K562 (cell line): ENCODE measurements around the gene MAP3K6. TPM values are rescaled to one million over a fixed set of nuclear protein-coding genes. Genes with fewer than 3 reads are reported as not detected.
A peak's percentile ranks its signal among the peaks of the same experiment; 100 is the strongest.

ENCODE experiments used
- ATAC-seq: fragments of 200-7000 bp; cut with Tn5 transposase; 3 replicates; pipeline ENCODE4 v1.9.1; 2020; ENCODE audit warnings: moderate library complexity
- BruUV-seq: library from RNA; stranded (reverse); fragments of 400-500 nt; replicated peaks from 2 replicates; lab custom pipeline; 2021; lab: Mats Ljungman, UMichigan
- CTCF ChIA-PET: fragments of 300-600 bp; formaldehyde crosslinking; extraction: SDS; loops from one replicate; lab custom pipeline; 2021; ENCODE audit warnings: low intra/inter-chr PET ratio; lab: Yijun Ruan, JAX
- POLR2A ChIA-PET: fragments of 300-600, 350-650 bp; sonication (Branson Sonifier 250); formaldehyde crosslinking; extraction: SDS; loops from one replicate; lab custom pipeline; 2021; ENCODE audit warnings: antibody characterized with exemption, inconsistent platforms; lab: Yijun Ruan, JAX
- DNase-seq, 4 experiments: peaks; one replicate each; pipeline versions ENCODE4 v3.0.0 to v3.0.0-alpha.2; 2011 to 2018; ENCODE audit warnings: low spot score in 3 of 4, mixed read lengths in 3 of 4; ENCODE audit errors: extremely low read depth in 1 of 4
- FAIRE-seq: peaks from 2 replicates; lab custom pipeline; 2011; peaks lifted over from hg19 to GRCh38; lab: Jason Lieb, UNC
- H2AFZ ChIP-seq: 2 replicates; pipeline ENCODE4 v1.6.0; 2011; ENCODE audit warnings: low read depth, low read length, control low read depth, inconsistent platforms
- H3K27ac ChIP-seq: fragments of 200-600 bp; 3 replicates; pipeline ENCODE4 v1.8.0; 2011; ENCODE audit warnings: low read depth, mild to moderate bottlenecking, control low read depth, inconsistent platforms, low read length, moderate library complexity, mixed read lengths; ENCODE audit errors: extremely low read depth
- H3K27me3 ChIP-seq, 2 experiments: fragments of 300-600 bp in 1 of 2; 2 replicates in 1 of 2; 3 replicates in 1 of 2; pipeline versions ENCODE4 v1.6.0 to v1.8.0; 2011; ENCODE audit warnings: inconsistent platforms in 2 of 2, low read length in 2 of 2, mild to moderate bottlenecking in 1 of 2, mixed read lengths in 1 of 2, moderate library complexity in 1 of 2; ENCODE audit not compliant: control insufficient read depth in 2 of 2, insufficient read depth in 2 of 2
- H3K36me3 ChIP-seq: fragments of 300-600 bp; 3 replicates; pipeline ENCODE4 v1.8.0; 2011; ENCODE audit warnings: mild to moderate bottlenecking, low read length, inconsistent platforms; ENCODE audit not compliant: control insufficient read depth, insufficient read depth
- H3K4me1 ChIP-seq, 2 experiments: fragments of 200-600 bp in 1 of 2; replicated peaks in 1 of 2; 2 replicates in 1 of 2; 3 replicates in 1 of 2; pipeline versions ENCODE4 v1.5.1 to v1.8.0; 2011; ENCODE audit warnings: inconsistent platforms in 2 of 2, low read length in 2 of 2, mild to moderate bottlenecking in 1 of 2, mixed read lengths in 1 of 2, moderate library complexity in 1 of 2; ENCODE audit not compliant: control insufficient read depth in 2 of 2, insufficient read depth in 2 of 2
- H3K4me2 ChIP-seq: 2 replicates; pipeline ENCODE4 v1.6.1; 2011; ENCODE audit warnings: low read length, control low read depth, inconsistent platforms, mixed read lengths; ENCODE audit not compliant: insufficient read depth
- H3K4me3 ChIP-seq: fragments of 200-600 bp; sonication (generic), shearing (Covaris generic); 2 replicates; pipeline ENCODE4 v1.5.1; 2016; ENCODE audit warnings: control low read depth, inconsistent platforms
- H3K79me2 ChIP-seq: fragments of 200-600 bp; 3 replicates; pipeline ENCODE4 v1.8.0; 2011; ENCODE audit warnings: low read length, inconsistent platforms; ENCODE audit not compliant: control insufficient read depth, insufficient read depth
- H3K9ac ChIP-seq, 2 experiments: 2 replicates each; pipeline versions ENCODE4 v1.6.0 to v1.6.1; 2011; ENCODE audit warnings: low read depth in 2 of 2, low read length in 2 of 2, control low read depth in 1 of 2, inconsistent platforms in 1 of 2, mild to moderate bottlenecking in 1 of 2, mixed read lengths in 1 of 2; ENCODE audit not compliant: insufficient read depth in 1 of 2
- H3K9me1 ChIP-seq: one replicate; pipeline ENCODE4 v1.6.0; 2011; ENCODE audit warnings: inconsistent platforms, mild to moderate bottlenecking, low read length, moderate library complexity; ENCODE audit not compliant: control insufficient read depth, insufficient read depth
- H3K9me3 ChIP-seq: replicated peaks from 2 replicates; pipeline ENCODE4 v1.5.1; 2011; ENCODE audit warnings: low read depth, low read length, inconsistent platforms; ENCODE audit not compliant: control insufficient read depth, insufficient read depth
- H4K20me1 ChIP-seq: replicated peaks from 2 replicates; pipeline ENCODE4 v1.6.1; 2011; ENCODE audit warnings: low read length, inconsistent platforms, mixed read lengths; ENCODE audit not compliant: control insufficient read depth, insufficient read depth
- ATF7 ChIP-seq: fragments of 450-650 bp; IDR thresholded peaks from 2 replicates; pipeline ENCODE4 v1.7.1; 2014; ENCODE audit warnings: mild to moderate bottlenecking, moderate library complexity
- CBX8 ChIP-seq: fragments of 200-600 bp; sonication (generic); IDR thresholded peaks from 2 replicates; pipeline ENCODE4 v1.6.1; 2012; ENCODE audit warnings: borderline replicate concordance, mixed run types, low read depth, mild to moderate bottlenecking, moderate library complexity, mixed read lengths, low read length, control low read depth, inconsistent platforms; ENCODE audit not compliant: poor library complexity, severe bottlenecking; ENCODE audit errors: extremely low read depth
- CHD4 ChIP-seq: fragments of 200-600 bp; sonication (generic); IDR thresholded peaks from 3 replicates; pipeline ENCODE4 v1.6.1; 2012; ENCODE audit warnings: low read depth, mild to moderate bottlenecking, mixed read lengths, low read length, inconsistent platforms; ENCODE audit not compliant: insufficient read depth, insufficient replicate concordance, poor library complexity, severe bottlenecking
- HMG20A ChIP-seq: fragments of 450-650 bp; formaldehyde crosslinking; conservative IDR thresholded peaks from 2 replicates; pipeline ENCODE4 v1.4.0; 2020; ENCODE audit warnings: mild to moderate bottlenecking, mixed read lengths
- ILK ChIP-seq: fragments of 450-650 bp; IDR thresholded peaks from 2 replicates; pipeline ENCODE4 v1.6.1; 2016; ENCODE audit warnings: missing genetic modification characterization, low read depth, mild to moderate bottlenecking, missing compliant biosample characterization, moderate library complexity, borderline replicate concordance
- MYC ChIP-seq, 2 experiments: fragments of 250-450 bp in 1 of 2; sonication (Bioruptor Pico) in 1 of 2; IDR thresholded peaks; 2 replicates each; pipeline versions ENCODE4 v1.5.1 to v1.6.1; 2012 to 2021; ENCODE audit warnings: low read depth in 2 of 2, borderline replicate concordance in 1 of 2, improper control_type of control experiment in 1 of 2, low read length in 1 of 2, mild to moderate bottlenecking in 1 of 2, moderate library complexity in 1 of 2
- NR2C1 ChIP-seq, 2 experiments: fragments of 450-650 bp; IDR thresholded peaks; 2 replicates each; pipeline ENCODE4 v1.6.1; 2017; ENCODE audit warnings: mild to moderate bottlenecking in 2 of 2, antibody characterized with exemption in 1 of 2, inconsistent platforms in 1 of 2, missing compliant biosample characterization in 1 of 2, missing genetic modification characterization in 1 of 2
- NR2F6 ChIP-seq: fragments of 450-650 bp; formaldehyde crosslinking; IDR thresholded peaks from 2 replicates; pipeline ENCODE4 v1.4.0; 2020; ENCODE audit warnings: mild to moderate bottlenecking
- RBM22 ChIP-seq: fragments of 200-400 bp; formaldehyde crosslinking; IDR thresholded peaks from 2 replicates; pipeline ENCODE4 v1.6.1; 2018; ENCODE audit warnings: low read length, low read depth; ENCODE audit not compliant: poor library complexity, severe bottlenecking
- SIN3A ChIP-seq, 2 experiments: fragments of 150-350 bp in 1 of 2; IDR thresholded peaks; 2 replicates each; pipeline ENCODE4 v1.6.1; 2011 to 2016; ENCODE audit warnings: borderline replicate concordance in 2 of 2, low read depth in 2 of 2, low read length in 2 of 2, mild to moderate bottlenecking in 2 of 2, moderate library complexity in 2 of 2; ENCODE audit not compliant: control insufficient read depth in 1 of 2
- TCF7 ChIP-seq: sonication (generic); IDR thresholded peaks from 2 replicates; pipeline ENCODE4 v1.6.1; 2016; ENCODE audit warnings: antibody characterized with exemption, borderline replicate concordance
- ZNF263 ChIP-seq: sonication (generic); formaldehyde crosslinking; IDR thresholded peaks from 2 replicates; pipeline ENCODE4 v1.8.0; 2022; ENCODE audit warnings: mild to moderate bottlenecking, missing genetic modification reagents, borderline replicate concordance
- ZNF354B ChIP-seq: fragments of 250-450 bp; sonication (Bioruptor Pico); IDR thresholded peaks from 2 replicates; pipeline ENCODE4 v1.4.0; 2020
- ZNF79 ChIP-seq: fragments of 250-450 bp; sonication (Bioruptor Pico); IDR thresholded peaks from 2 replicates; pipeline ENCODE4 v1.4.0; 2020; ENCODE audit warnings: low read depth, mild to moderate bottlenecking, moderate library complexity
- WGBS: fragments of 100-300 bp; shearing (Covaris generic); methylation state at CpG from one replicate; pipeline ENCODE4 v1.1.6; 2016; ENCODE audit warnings: low coverage, mixed read lengths; ENCODE audit not compliant: insufficient coverage; ENCODE audit errors: missing lambda C conversion rate; 5-methylcytosine and 5-hydroxymethylcytosine counted together
- in situ Hi-C: fragments of 300-500 bp; cut with MboI; formaldehyde crosslinking; loops from 4 replicates; pipeline ENCODE4 v1.15.0; 2018; ENCODE audit warnings: inconsistent platforms, mixed read lengths
- intact Hi-C: fragments of 100-400 bp; cut with micrococcal nuclease; formaldehyde crosslinking; loops from 2 replicates; pipeline ENCODE4 v1.14.2; 2022
- polyA plus RNA-seq, 8 experiments: library from polyadenylated mRNA; depleted of rRNA in 4 of 8; stranded (reverse) in 5 of 8; unstranded in 3 of 8; fragments of >200 nt; fragmentation: Nextera tagmentation in 2 of 8; fragmentation: Illumina TruSeq in 1 of 8; extraction: Ambion mirVana in 2 of 8; extraction: Trizol in 1 of 8; gene quantifications; 2 replicates each; pipeline versions ENCODE4 v1.2.1 to v1.2.3, GENCODE V29; 2011 to 2014; ENCODE audit warnings: inconsistent platforms in 1 of 8, missing spikeins in 1 of 8
- total RNA-seq, 7 experiments: library from RNA; depleted of rRNA in 6 of 7; stranded (reverse); fragments of >200 nt in 6 of 7; fragmentation: Illumina TruSeq in 2 of 7; extraction: Trizol in 2 of 7; gene quantifications; 2 replicates each; pipeline versions ENCODE4 v1.2.1 to v1.2.3, GENCODE V29; 2011 to 2021; ENCODE audit warnings: low replicate concordance in 1 of 7

MAP3K6 gene
- total and polyA plus RNA-seq, 9 of the 15 experiments (the other 6 are each of a cell fraction or from before 2014, with no cell fraction given): 0.99 to 21.9 (median 7.0) TPM

DNA sequence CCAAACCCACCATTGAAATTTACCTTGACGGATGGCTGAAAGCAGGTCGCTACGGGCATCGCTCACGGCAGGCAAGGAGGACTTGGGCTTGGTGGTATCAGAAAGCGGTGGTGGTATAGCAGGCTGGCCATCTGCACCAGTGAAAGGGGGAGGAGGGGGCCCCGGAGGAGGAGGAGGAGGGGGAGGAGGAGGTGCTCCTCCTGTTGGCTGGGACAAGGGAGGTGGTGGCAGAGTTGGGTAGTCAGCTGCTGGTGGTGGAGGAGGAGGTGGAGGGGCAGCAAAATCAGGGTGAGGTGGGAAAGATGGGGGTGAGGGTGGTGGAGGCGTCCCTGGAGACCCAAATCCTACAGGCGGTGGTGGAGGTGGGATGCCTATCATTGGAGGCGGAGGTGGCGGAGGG lies 42.9 kb upstream of the MAP3K6 start:
- 93% methylated on average over 9 of the region's 11 CpGs for WGBS
- H3K4me3 ChIP-seq: no peak overlapping the region
- H3K27me3 ChIP-seq: no peaks in the 10 kb centered on the region
- H3K9me3 ChIP-seq: no peaks in the 10 kb centered on the region
- in situ Hi-C loops: no loop called here
- no TSS peak for BruUV-seq
- no peak for FAIRE-seq
- no peak overlapping the region for H2AFZ ChIP-seq
- H3K79me2 ChIP-seq: no peaks in the 10 kb centered on the region
- H3K27ac ChIP-seq: no peak overlapping the region
- peaks cover 0 to 5% of the 10 kb centered on the region in 2 experiments; a peak in 1 of 5 replicates for H3K4me1 ChIP-seq
- H4K20me1 ChIP-seq: no peaks in the 10 kb centered on the region
- H3K9me1 ChIP-seq: peaks cover 3% of the 10 kb centered on the region
- POLR2A ChIA-PET: interaction anchor here (0.7 to 3.3 kb wide), 2 partner anchors 8 to 11 kb away, joined by 3 to 23 read pairs; no protein-coding TSS in a partner anchor
- CTCF ChIA-PET: no interaction called here
- ATAC-seq: no peak
- no peak for DNase-seq
- peaks cover 85% of the 10 kb centered on the region for H3K36me3 ChIP-seq
- no peak overlapping the region for H3K9ac ChIP-seq
- H3K4me2 ChIP-seq: no peak overlapping the region
- TF ChIP-seq ZNF354B (CRISPR knock-in tag) (no peak), ATF7 (no peak), HMG20A (CRISPR knock-in tag) (no peak), MYC (IDR thresholded peaks at IDR 0.05; ENCODE audit: low read depth, low read length) (no peak), MYC (CRISPR knock-in tag; IDR thresholded peaks at IDR 0.05; ENCODE audit: borderline replicate concordance, low read depth) (no peak), ZNF263 (CRISPR knock-in tag) (peak; percentile 86), NR2C1 (IDR thresholded peaks at IDR 0.05) (no peak), NR2C1 (tag; IDR thresholded peaks at IDR 0.05) (no peak), ILK (tag) (no peak), CHD4 (no peak), ZNF79 (CRISPR knock-in tag) (no peak), NR2F6 (CRISPR knock-in tag) (no peak), SIN3A (IDR thresholded peaks at IDR 0.05; ENCODE audit: borderline replicate concordance in 2 of 2, control insufficient read depth in 1 of 2, low read depth in 2 of 2, low read length in 2 of 2) (no peak), RBM22 (peak; percentile 18), CBX8 (no peak), TCF7 (no peak)
- intact Hi-C loops: no loop called here
